GM19372 (cell line): Measurements from ENCODE around the gene MAP3K10.
"Not testable (repeated sequence)": the region's sequence is repeated elsewhere in the genome, so short reads cannot be mapped to it uniquely, and the experiment has no call there.

Experiments used
- ATAC-seq: cut with Tn5 transposase; IDR thresholded peaks from one replicate; pipeline ENCODE4 v1.9.1; 2021; ENCODE audit warnings: mild to moderate bottlenecking, low read depth, moderate library complexity; ENCODE audit not compliant: unreplicated experiment

Gene MAP3K10

GRCh38 chr19:40190891-40191835 is at the start of gene MAP3K10:
TSS of gene MAP3K10 (plus strand) at chr19:40191426. CDS start at chr19:40192032, 606 bp downstream.
- ATAC-seq: peak; percentile 66

- no peak for ATAC-seq
Observed at GRCh38 chr19:40141551-40141950, 49.7 kb upstream of the MAP3K10 start.

- no peak for ATAC-seq
Observed at GRCh38 chr19:40143612-40144011, 47.6 kb upstream of the MAP3K10 start.

GRCh38 chr19:40144151-40144550 is 47.1 kb upstream of the MAP3K10 start:
- no peak for ATAC-seq

GRCh38 chr19:40144947-40145748 is 46.1 kb upstream of the MAP3K10 start:
- no peak for ATAC-seq

GRCh38 chr19:40145749-40146029 is 45.5 kb upstream of the MAP3K10 start:
- ATAC-seq: not testable (repeated sequence)

GRCh38 chr19:40147338-40147692 is 43.9 kb upstream of the MAP3K10 start:
- no peak for ATAC-seq

- ATAC-seq: no peak
Observed at GRCh38 chr19:40147693-40148347, 43.4 kb upstream of the MAP3K10 start.

- no peak for ATAC-seq
Observed at GRCh38 chr19:40149501-40149900, 41.7 kb upstream of the MAP3K10 start.

- ATAC-seq: no peak
Observed at GRCh38 chr19:40150170-40150569, 41.1 kb upstream of the MAP3K10 start.

GRCh38 chr19:40154121-40154680 is 37.0 kb upstream of the MAP3K10 start:
- no peak for ATAC-seq

GRCh38 chr19:40155749-40156265 is 35.4 kb upstream of the MAP3K10 start:
- no peak for ATAC-seq

- ATAC-seq: no peak
Observed at GRCh38 chr19:40157059-40157458, 34.2 kb upstream of the MAP3K10 start.

- no peak for ATAC-seq
Observed at GRCh38 chr19:40159744-40160143, 31.5 kb upstream of the MAP3K10 start.

- no peak for ATAC-seq
Observed at GRCh38 chr19:40162104-40162503, 29.1 kb upstream of the MAP3K10 start.

GRCh38 chr19:40163541-40164129 is 27.6 kb upstream of the MAP3K10 start:
- ATAC-seq: no peak

GRCh38 chr19:40165362-40165937 is 25.8 kb upstream of the MAP3K10 start:
- ATAC-seq: no peak

- not testable (repeated sequence) for ATAC-seq
Observed at GRCh38 chr19:40169482-40170302, 21.5 kb upstream of the MAP3K10 start.
